Measurements from ENCODE around the gene SLC51B. TPM values are rescaled to one million over a fixed set of nuclear protein-coding genes. Genes with fewer than 3 reads are reported as not detected.

Gene SLC51B
- total and polyA plus RNA-seq, 2 donors, result 0.44 TPM; not detected in 1

DNA sequence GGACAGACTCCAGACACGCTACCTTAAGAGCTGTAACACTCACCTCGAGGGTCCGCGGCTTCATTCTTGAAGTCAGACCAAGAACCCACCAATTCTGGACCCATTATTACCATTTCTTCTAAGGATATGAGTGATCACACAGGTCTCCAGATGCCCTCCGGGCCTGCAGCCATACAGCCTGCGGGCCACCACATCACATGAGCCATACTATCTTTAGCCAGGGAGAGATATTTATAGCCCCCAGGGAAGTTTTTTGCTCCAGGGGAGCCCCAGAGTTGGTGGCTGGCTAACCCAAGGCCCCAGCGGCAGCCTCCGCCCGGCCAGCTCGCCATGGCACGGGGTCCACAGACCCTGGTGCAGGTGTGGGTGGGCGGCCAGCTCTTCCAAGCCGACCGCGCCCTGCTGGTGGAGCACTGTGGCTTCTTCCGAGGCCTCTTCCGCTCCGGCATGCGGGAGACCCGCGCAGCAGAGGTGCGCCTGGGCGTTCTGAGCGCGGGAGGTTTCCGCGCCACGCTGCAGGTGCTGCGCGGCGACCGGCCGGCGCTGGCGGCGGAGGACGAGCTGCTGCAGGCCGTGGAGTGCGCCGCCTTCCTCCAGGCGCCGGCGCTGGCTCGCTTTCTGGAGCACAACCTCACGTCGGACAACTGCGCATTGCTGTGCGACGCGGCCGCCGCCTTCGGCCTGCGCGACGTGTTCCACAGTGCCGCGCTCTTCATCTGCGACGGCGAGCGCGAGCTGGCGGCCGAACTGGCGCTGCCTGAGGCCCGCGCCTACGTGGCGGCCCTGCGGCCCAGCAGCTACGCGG, 31.5 kb downstream of the SLC51B start, which contains the start of gene KBTBD13:
Gene KBTBD13, plus strand, starts transcription at position 261 of the 805 bp plus-strand sequence. Its CDS starts 70 bp downstream, at position 331.
- Histone ChIP-seq H3K4me3 (ENCODE audit: low read depth, low read length) (no peak within 1 kb of the TSS), H3K27ac (ENCODE audit: low read depth) (no peak within 1 kb of the TSS), H3K36me3 (ENCODE audit: insufficient read depth) (no peaks in the 10 kb centered on the region), H3K4me1 (ENCODE audit: insufficient read depth) (no peaks in the 10 kb centered on the region)
- WGBS, result 82% methylated on average over 73 of the region's 73 CpGs
- no peak for DNase-seq (ENCODE audit: extremely low spot score)

GRCh38 chr15:65077291-65077980, 32.2 kb downstream of the SLC51B start:
- no peak for DNase-seq (ENCODE audit: extremely low spot score)
- no peaks in the 10 kb centered on the region for H3K4me1 ChIP-seq (ENCODE audit: insufficient read depth)
- WGBS, result 72% methylated on average over 85 of the region's 85 CpGs
- no peaks in the 10 kb centered on the region for H3K36me3 ChIP-seq (ENCODE audit: insufficient read depth)
- no peak overlapping the region for H3K27ac ChIP-seq (ENCODE audit: low read depth)
- no peak overlapping the region for H3K4me3 ChIP-seq (ENCODE audit: low read depth, low read length)

DNA sequence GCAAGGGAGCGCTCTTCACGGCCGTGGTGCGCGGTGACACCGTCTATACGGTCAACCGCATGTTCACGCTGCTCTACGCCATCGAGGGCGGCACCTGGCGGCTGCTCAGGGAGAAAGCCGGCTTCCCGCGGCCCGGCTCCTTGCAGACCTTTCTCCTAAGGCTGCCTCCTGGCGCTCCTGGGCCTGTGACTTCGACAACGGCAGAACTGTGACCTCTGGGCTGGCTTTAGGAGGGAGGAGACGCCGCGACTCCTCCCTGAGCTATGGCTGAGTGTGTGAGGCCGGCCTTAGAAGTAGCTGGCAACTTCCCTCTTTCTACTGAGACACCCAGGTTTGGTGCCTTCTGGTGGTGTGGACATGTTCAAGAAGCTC, 32.8 kb downstream of the SLC51B start:
- no peaks in the 10 kb centered on the region for H3K36me3 ChIP-seq (ENCODE audit: insufficient read depth)
- no peak overlapping the region for H3K4me3 ChIP-seq (ENCODE audit: low read depth, low read length)
- DNase-seq (ENCODE audit: extremely low spot score), result no peak
- WGBS, result 43% methylated on average over 24 of the region's 24 CpGs
- H3K4me1 ChIP-seq (ENCODE audit: insufficient read depth), result no peaks in the 10 kb centered on the region
- H3K27ac ChIP-seq (ENCODE audit: low read depth), result no peak overlapping the region

GRCh38 chr15:65079580-65079979, 34.4 kb downstream of the SLC51B start:
- Histone ChIP-seq H3K27ac (ENCODE audit: low read depth) (no peak overlapping the region), H3K4me3 (ENCODE audit: low read depth, low read length) (no peak overlapping the region), H3K4me1 (ENCODE audit: insufficient read depth) (no peaks in the 10 kb centered on the region), H3K36me3 (ENCODE audit: insufficient read depth) (no peaks in the 10 kb centered on the region)
- 94% methylated on average over 5 of the region's 5 CpGs for WGBS
- no peak for DNase-seq (ENCODE audit: extremely low spot score)

DNA sequence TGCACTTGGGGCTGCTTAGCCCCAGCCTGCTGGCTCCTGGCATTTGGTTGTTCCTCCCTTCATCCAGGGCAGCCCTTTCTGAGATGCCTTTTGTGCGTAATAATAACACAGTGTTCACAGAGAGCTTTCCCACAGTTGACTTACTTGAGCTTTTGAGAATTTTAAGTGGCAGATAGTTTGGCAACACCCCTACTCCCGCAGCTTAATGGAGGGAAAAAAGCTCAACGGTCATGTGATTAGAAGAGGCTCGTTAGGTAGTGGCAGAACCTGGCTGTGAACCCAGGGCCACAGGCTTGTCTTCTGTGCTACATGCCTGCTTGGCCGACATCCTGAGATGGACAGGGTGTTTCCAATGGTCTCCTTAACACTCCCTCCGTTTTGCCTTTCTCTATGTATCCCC, 36.1 kb downstream of the SLC51B start:
- H3K4me1 ChIP-seq (ENCODE audit: insufficient read depth), result no peaks in the 10 kb centered on the region
- no peak overlapping the region for H3K4me3 ChIP-seq (ENCODE audit: low read depth, low read length)
- no peak for DNase-seq (ENCODE audit: extremely low spot score)
- 61% methylated on average over 6 of the region's 6 CpGs for WGBS
- H3K36me3 ChIP-seq (ENCODE audit: insufficient read depth), result no peaks in the 10 kb centered on the region
- H3K27ac ChIP-seq (ENCODE audit: low read depth), result no peak overlapping the region

DNA sequence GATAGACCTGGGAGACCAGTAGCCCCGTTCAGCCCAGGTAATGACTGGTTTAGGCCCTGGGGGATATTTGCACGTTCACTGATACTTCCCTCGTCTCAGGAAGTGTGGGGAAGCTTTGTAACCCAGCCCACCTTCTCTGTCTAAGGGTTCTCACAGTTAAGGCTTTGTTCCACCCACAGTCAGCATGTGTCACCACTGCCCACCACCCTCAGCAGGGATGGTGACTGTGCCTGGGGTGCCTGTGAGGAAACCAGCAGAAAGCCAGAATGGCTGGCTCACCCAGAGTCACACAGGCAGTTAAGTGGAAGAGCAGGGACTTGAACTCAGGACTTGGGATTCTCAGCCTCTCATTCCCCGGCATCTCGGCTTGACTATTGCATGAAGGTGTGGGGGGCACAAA, 36.6 kb downstream of the SLC51B start:
- no peak for DNase-seq (ENCODE audit: extremely low spot score)
- H3K36me3 ChIP-seq (ENCODE audit: insufficient read depth), result no peaks in the 10 kb centered on the region
- H3K4me1 ChIP-seq (ENCODE audit: insufficient read depth), result no peaks in the 10 kb centered on the region
- no peak overlapping the region for H3K4me3 ChIP-seq (ENCODE audit: low read depth, low read length)
- no peak overlapping the region for H3K27ac ChIP-seq (ENCODE audit: low read depth)
- 84% methylated on average over 5 of the region's 5 CpGs for whole genome bisulfite sequencing

- no peak overlapping the region for H3K4me3 ChIP-seq (ENCODE audit: low read depth, low read length)
- H3K36me3 ChIP-seq (ENCODE audit: insufficient read depth), result no peaks in the 10 kb centered on the region
- 31% methylated on average over 7 of the region's 7 CpGs for WGBS
- peaks cover 2% of the 10 kb centered on the region for H3K4me1 ChIP-seq (ENCODE audit: insufficient read depth)
- H3K27ac ChIP-seq (ENCODE audit: low read depth), result no peak overlapping the region
- DNase-seq (ENCODE audit: extremely low spot score), result no peak
These were observed 37.2 kb downstream of the SLC51B start for GRCh38 chr15:65082303-65082953.

GRCh38 chr15:65083262-65083701, 38.1 kb downstream of the SLC51B start:
- DNase-seq (ENCODE audit: extremely low spot score), result no peak
- Histone ChIP-seq H3K4me3 (ENCODE audit: low read depth, low read length) (no peak overlapping the region), H3K27ac (ENCODE audit: low read depth) (no peak overlapping the region), H3K36me3 (ENCODE audit: insufficient read depth) (no peaks in the 10 kb centered on the region), H3K4me1 (ENCODE audit: insufficient read depth) (peaks cover 2% of the 10 kb centered on the region)
- 36% methylated on average over 7 of the region's 7 CpGs for WGBS

- H3K4me1 ChIP-seq (ENCODE audit: insufficient read depth), result peaks cover 2% of the 10 kb centered on the region
- DNase-seq (ENCODE audit: extremely low spot score), result no peak
- WGBS, result 93% methylated on average over 7 of the region's 7 CpGs
- H3K27ac ChIP-seq (ENCODE audit: low read depth), result no peak overlapping the region
- H3K36me3 ChIP-seq (ENCODE audit: insufficient read depth), result no peaks in the 10 kb centered on the region
- H3K4me3 ChIP-seq (ENCODE audit: low read depth, low read length), result no peak overlapping the region
These were observed 39.5 kb downstream of the SLC51B start for GRCh38 chr15:65084500-65085206.

GRCh38 chr15:65085207-65085753, 40.1 kb downstream of the SLC51B start:
- H3K4me3 ChIP-seq (ENCODE audit: low read depth, low read length), result no peak overlapping the region
- no peaks in the 10 kb centered on the region for H3K36me3 ChIP-seq (ENCODE audit: insufficient read depth)
- no peak overlapping the region for H3K27ac ChIP-seq (ENCODE audit: low read depth)
- no peak for DNase-seq (ENCODE audit: extremely low spot score)
- WGBS, result 84% methylated on average over 8 of the region's 8 CpGs
- H3K4me1 ChIP-seq (ENCODE audit: insufficient read depth), result peaks cover 2% of the 10 kb centered on the region

DNA sequence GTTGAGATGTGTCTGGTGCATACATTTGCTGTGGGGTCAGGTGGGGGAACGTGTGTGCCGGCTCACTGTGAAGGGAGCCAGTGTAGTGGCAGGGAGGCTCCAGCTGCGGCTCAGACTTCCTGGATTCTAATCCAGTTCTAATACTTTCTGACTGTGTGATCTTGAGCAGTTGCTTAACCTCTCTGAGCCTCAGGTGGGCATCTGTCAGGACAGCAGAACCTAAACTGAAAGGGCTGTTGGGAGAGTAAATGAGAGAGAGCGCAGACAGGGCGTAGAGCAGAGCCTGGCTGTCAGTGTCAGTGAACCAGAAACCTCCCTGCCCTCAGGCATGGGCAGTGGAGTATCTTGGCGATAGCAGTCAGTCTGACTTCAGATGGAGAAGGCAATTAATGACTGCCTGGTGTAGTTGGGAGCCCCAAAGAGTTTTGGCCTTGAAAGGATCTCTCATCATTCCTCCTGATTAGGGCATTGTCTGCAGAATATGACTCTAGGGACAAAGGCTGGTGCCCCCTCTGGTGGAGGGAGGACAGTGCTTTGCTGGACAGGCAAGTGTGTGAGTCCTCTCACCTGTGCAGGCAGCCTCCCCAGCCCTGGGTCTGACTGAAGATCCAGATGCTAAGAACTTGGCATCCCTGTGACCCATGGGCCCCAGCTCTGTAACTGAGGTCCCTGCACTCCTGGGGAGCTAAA, 40.9 kb downstream of the SLC51B start:
- WGBS, result 83% methylated on average over 6 of the region's 6 CpGs
- DNase-seq (ENCODE audit: extremely low spot score), result no peak

GRCh38 chr15:65086680-65087111, 41.5 kb downstream of the SLC51B start:
- DNase-seq (ENCODE audit: extremely low spot score), result no peak
- Histone ChIP-seq H3K36me3 (ENCODE audit: insufficient read depth) (no peaks in the 10 kb centered on the region), H3K27ac (ENCODE audit: low read depth) (peak overlapping the region; percentile 18), H3K4me3 (ENCODE audit: low read depth, low read length) (no peak overlapping the region), H3K4me1 (ENCODE audit: insufficient read depth) (peaks cover 2% of the 10 kb centered on the region)
- WGBS, result 77% methylated on average over 6 of the region's 6 CpGs

More for the DNA sequence above, 40.9 kb downstream of the SLC51B start:
- H3K36me3 ChIP-seq (ENCODE audit: insufficient read depth), result no peaks in the 10 kb centered on the region
- peaks cover 2% of the 10 kb centered on the region for H3K4me1 ChIP-seq (ENCODE audit: insufficient read depth)
- no peak overlapping the region for H3K4me3 ChIP-seq (ENCODE audit: low read depth, low read length)
- no peak overlapping the region for H3K27ac ChIP-seq (ENCODE audit: low read depth)
